GM19025 (cell line): ENCODE results near the gene HDDC3.

Source experiments
- ATAC-seq: cut with Tn5 transposase; IDR thresholded peaks from one replicate; pipeline ENCODE4 v1.9.1; 2021; ENCODE audit warnings: mild to moderate bottlenecking, low read depth, moderate library complexity; ENCODE audit not compliant: unreplicated experiment

Gene HDDC3

GRCh38 chr15:90895571-90896117 lies 36.7 kb downstream of the HDDC3 start:
- ATAC-seq, result no peak

- no peak for ATAC-seq
Observed at GRCh38 chr15:90893175-90894090, 38.9 kb downstream of the HDDC3 start.

GRCh38 chr15:90892498-90893174 lies 39.7 kb downstream of the HDDC3 start:
- ATAC-seq, result no peak

GRCh38 chr15:90892023-90892422 lies 40.3 kb downstream of the HDDC3 start:
- ATAC-seq, result no peak

- ATAC-seq, result no peak
Observed at GRCh38 chr15:90891346-90891949, 40.9 kb downstream of the HDDC3 start.

GRCh38 chr15:90890839-90891238 lies 41.5 kb downstream of the HDDC3 start:
- ATAC-seq, result no peak

- no peak for ATAC-seq
Observed at GRCh38 chr15:90889736-90890456, 42.5 kb downstream of the HDDC3 start.

GRCh38 chr15:90889313-90889730 lies 43.0 kb downstream of the HDDC3 start:
- ATAC-seq, result no peak

GRCh38 chr15:90887037-90887481 lies 45.3 kb downstream of the HDDC3 start:
- ATAC-seq, result no peak

- no peak for ATAC-seq
Observed at GRCh38 chr15:90886291-90886614, 46.1 kb downstream of the HDDC3 start.

GRCh38 chr15:90885432-90886290 lies 46.7 kb downstream of the HDDC3 start:
- no peak for ATAC-seq

GRCh38 chr15:90884719-90885431 lies 47.5 kb downstream of the HDDC3 start:
- no peak for ATAC-seq

- no peak for ATAC-seq
Observed at GRCh38 chr15:90883976-90884718, 48.2 kb downstream of the HDDC3 start, which contains the start of gene FES. Gene FES (plus strand): TSS chr15:90884504. CDS start chr15:90885046, 542 bp downstream.

GRCh38 chr15:90883526-90883975 lies 48.8 kb downstream of the HDDC3 start:
- no peak for ATAC-seq

GRCh38 chr15:90882781-90883525 lies 49.4 kb downstream of the HDDC3 start:
- ATAC-seq, result no peak

GRCh38 chr15:90881978-90882721 lies 50.2 kb downstream of the HDDC3 start:
- ATAC-seq, result no peak
